Measurements from ENCODE around the gene ADIPOR2.

Gene ADIPOR2

GRCh38 chr12:1800401-1801302 is 109.8 kb downstream of the ADIPOR2 start:
- DNase-seq: peak; percentile 61

- DNase-seq: no peak
These were observed 110.6 kb downstream of the ADIPOR2 start for GRCh38 chr12:1801303-1801975.

- DNase-seq: no peak
These were observed 112.9 kb downstream of the ADIPOR2 start for GRCh38 chr12:1803736-1804135.

GRCh38 chr12:1804545-1805332 is 113.9 kb downstream of the ADIPOR2 start:
- DNase-seq: peak; percentile 92

GRCh38 chr12:1805441-1806081 is 114.7 kb downstream of the ADIPOR2 start:
- no peak for DNase-seq

- DNase-seq: no peak
These were observed 115.6 kb downstream of the ADIPOR2 start for GRCh38 chr12:1806301-1807086.

GRCh38 chr12:1807087-1807860 is 116.4 kb downstream of the ADIPOR2 start:
- no peak for DNase-seq

GRCh38 chr12:1808036-1808797 is 117.3 kb downstream of the ADIPOR2 start:
- DNase-seq: no peak

- DNase-seq: no peak
These were observed 118.1 kb downstream of the ADIPOR2 start for GRCh38 chr12:1808798-1809480.

GRCh38 chr12:1809591-1810190 is 118.8 kb downstream of the ADIPOR2 start:
- no peak for DNase-seq

- no peak for DNase-seq
These were observed 119.5 kb downstream of the ADIPOR2 start for GRCh38 chr12:1810201-1810930.

- no peak for DNase-seq
These were observed 120.0 kb downstream of the ADIPOR2 start for GRCh38 chr12:1810931-1811280.

- DNase-seq: no peak
These were observed 120.5 kb downstream of the ADIPOR2 start for GRCh38 chr12:1811281-1811947.

- DNase-seq: no peak
These were observed 121.0 kb downstream of the ADIPOR2 start for GRCh38 chr12:1811948-1812291.

GRCh38 chr12:1812650-1813302 is 121.9 kb downstream of the ADIPOR2 start:
- DNase-seq: no peak

- DNase-seq: no peak
These were observed 123.4 kb downstream of the ADIPOR2 start for GRCh38 chr12:1814266-1814665.

- no peak for DNase-seq
These were observed 124.2 kb downstream of the ADIPOR2 start for GRCh38 chr12:1815108-1815507.

All from 8988T (cell line).